HG03159 (cell line): ENCODE data around the gene ZCCHC17.
"Not testable (repeated sequence)": the region's sequence is repeated elsewhere in the genome, so short reads cannot be mapped to it uniquely, and the experiment has no call there.

ENCODE experiments used
- ATAC-seq: cut with Tn5 transposase; IDR thresholded peaks from one replicate; pipeline ENCODE4 v1.9.1; 2021; ENCODE audit warnings: mild to moderate bottlenecking, moderate library complexity; ENCODE audit not compliant: unreplicated experiment

The ZCCHC17 gene

DNA sequence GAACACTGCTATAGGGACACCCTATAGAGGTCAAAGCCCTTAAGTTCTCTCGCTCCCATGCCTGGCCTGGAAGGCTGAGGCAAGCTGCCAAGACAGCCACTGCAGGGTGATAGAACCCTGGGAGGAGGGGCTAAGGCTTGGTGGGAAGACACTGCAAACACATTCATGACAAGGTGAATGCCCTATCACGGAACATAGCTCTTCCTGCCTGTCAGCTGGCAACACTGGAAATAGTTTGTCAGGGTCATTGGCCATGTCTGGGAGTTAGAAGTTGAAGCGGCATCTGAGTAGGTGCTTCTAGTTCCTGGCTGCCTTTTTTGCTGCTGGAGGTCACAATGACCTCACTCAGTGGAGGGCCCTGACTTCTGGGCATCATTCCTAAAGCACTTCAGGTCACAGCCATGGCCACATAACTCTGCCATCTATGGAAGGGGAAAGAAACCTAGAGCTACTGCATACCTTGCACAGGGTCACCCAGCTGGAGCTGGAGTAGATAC is 71.8 kb downstream of the ZCCHC17 start:
- ATAC-seq = no peak

DNA sequence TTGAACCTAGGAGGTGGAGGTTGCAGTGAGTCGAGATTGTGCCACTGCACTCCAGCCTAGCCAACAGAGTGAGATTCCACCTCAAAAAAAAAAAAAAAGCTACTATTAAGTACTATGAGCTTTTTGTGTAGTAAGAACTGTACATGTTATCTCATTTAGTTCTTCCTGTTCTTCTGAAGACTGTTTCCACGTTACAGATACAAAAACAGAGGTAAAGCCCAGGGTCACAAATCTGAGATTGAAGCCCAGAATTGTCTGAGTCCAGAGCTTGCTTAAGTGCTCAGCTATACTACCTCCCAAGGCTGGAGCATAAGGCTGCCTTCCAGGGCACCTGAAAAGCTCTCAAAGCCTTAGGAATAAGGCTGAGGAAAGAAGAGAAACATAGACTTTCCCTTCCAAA is 73.2 kb downstream of the ZCCHC17 start:
- ATAC-seq = no peak

DNA sequence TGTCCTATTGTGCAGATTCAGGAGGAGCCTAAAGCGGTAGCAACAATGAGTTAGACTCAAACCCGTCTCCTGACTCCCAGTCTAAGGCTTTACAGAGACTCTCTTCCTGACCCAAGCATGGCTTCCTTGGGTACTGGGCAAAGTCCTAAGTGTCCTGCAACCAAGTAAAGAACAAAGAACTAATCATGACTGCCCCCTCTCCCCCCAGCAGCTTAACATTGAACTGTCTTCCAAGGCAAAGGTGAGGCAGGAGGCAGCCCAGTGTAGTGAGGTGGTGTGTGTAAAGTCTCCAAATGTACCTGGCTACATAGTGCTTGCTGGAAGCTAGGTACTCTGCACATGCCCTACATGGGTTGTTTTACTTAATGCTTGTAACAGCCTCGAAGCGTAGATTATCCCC is 73.7 kb downstream of the ZCCHC17 start:
- no peak for ATAC-seq

DNA sequence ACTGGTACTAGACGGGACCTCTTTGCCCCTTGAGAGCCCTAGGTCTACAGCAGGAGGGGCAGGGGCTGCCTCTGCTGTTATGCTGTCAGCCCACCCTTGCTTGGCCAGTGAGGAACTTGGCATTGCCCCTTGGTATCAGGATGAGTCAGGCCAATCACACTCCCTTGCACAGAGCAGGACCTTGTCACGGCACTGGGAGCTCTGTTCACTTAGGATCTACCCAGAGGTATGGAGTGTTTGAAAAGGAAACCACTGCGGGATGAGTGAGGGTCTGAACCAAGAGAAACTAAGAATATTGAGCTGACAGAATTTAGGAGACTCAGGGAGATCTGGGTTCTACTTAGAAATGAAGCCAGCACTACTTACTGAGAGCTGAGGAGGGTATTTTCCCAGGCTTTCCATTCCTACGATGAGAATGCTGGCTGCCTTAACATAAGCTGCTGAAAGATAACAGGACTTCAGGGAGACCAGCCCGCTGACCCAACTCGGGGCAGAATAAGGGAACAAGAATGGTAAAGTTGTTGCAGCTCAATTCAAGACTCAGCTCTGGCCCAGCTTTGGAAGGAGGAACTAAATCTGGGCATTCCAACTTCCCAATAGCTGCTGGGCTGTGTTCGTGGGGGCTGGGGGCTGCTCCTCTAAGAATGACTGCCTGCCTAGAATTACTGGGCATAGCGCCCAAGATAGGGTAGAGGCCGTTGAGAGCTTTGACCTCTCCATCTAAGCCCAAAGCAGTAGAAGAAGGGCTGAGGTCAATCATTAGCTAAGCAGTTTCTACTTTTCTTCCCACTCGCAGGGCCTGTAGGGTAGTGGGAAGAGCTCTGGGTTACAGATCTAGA is 74.5 kb downstream of the ZCCHC17 start:
- no peak for ATAC-seq

DNA sequence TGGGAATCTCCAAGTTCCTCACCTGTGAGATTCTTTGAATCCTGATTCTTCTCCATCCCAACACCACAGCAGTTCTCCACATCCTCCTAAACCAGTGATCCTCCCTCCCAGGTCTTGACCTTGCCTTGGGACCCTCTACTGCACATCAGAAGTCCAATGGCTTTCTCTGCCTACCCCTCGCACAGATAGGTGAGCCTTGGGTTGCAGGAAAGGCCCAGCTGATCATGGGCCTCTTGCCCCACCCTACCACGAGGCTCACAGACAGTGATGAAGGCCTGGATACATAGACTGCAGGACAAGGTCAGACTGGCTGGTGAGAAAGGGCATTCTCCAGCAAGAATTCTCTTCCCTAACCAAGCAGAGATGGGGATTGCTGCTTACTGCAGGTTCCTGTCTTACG is 75.2 kb downstream of the ZCCHC17 start:
- ATAC-seq = no peak

DNA sequence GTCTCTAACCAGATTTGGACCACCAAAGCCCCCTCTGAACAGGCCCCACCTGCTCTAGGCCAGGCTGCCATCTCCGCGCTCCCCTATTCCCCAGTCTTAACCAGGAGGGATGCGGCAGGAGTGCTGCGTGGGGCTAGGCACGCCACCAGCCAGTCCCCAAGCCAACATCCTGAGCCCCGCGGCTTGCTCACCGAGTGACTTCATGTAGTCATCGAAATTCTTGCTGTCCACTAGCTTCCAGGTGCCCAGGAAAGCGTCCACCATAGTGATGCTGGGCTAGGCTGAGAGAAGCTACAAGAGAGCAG is 75.9 kb downstream of the ZCCHC17 start:
- ATAC-seq = no peak

DNA sequence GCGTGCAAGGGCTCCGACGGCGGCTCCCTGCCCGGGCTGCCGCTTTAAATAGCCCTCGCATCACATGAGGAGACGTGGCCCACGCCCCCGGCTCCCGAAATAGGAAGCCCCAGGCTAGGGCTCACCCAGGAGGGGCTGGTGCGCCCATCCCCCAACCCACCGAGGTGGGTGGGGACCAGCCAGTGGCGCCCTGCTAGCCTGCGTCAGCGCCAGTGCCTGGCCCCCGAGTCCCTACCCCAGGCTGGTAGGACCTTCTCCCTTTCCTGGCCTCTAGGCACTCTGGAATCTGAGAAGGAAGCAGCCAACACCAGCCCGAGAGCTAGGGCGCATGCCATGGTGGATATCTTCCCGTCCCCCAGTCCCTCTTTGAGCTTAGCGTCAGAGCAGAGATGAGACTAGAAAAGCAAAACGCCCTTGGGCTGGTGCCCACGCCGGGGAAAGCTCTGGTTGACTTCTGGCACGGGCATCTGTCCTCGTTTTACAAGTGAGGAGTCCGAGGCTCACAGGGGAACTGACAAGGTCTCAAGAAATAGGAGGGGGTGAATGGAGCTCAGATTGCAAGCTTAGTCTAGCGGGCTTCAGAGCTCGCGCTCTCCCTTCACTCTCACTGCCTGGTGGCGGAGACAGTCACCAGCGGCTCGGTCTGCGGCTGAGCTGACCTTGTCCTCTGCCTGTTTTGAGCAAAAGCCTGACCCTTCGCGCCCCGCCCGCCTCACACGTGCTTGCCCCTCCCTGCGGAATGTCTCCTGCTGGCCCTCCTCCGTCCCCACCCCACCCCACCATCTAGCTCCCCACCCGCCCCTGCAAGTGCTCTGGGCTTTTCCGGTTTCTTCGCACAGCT is 76.4 kb downstream of the ZCCHC17 start, which contains the start of gene FABP3:
FABP3 (minus strand) TSS at position 21 of the 841 bp plus-strand sequence. CDS start 62 bp downstream, outside the sequence.
- no peak for ATAC-seq

DNA sequence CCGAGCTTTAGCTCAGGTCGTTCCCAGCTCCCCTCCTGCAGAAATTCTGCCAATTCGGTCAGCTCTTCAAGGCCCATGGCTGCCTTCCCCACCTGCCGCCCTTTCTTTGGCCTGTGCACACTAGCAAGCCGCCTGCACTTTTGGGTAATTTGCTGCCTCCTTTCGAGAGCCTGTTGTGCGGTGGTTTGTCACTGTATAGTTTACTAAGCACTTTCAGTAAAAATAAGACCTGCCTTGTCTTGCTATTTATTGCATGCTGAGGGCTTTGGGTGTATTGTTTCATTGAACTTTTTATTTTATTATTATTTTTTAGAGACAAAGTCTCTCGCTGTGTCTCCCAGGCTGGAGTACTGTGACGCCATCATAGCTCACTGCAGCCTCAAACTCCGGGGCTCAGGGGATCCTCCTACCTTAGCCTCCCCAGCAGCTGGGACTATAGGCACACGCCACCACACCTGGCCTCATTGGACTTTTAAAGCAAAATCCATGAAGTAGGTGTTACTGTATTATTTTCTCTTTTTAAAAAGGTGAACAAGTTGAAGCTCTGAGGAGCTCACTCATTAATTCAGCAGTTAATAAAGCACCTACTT is 77.2 kb downstream of the ZCCHC17 start:
- ATAC-seq = no peak

DNA sequence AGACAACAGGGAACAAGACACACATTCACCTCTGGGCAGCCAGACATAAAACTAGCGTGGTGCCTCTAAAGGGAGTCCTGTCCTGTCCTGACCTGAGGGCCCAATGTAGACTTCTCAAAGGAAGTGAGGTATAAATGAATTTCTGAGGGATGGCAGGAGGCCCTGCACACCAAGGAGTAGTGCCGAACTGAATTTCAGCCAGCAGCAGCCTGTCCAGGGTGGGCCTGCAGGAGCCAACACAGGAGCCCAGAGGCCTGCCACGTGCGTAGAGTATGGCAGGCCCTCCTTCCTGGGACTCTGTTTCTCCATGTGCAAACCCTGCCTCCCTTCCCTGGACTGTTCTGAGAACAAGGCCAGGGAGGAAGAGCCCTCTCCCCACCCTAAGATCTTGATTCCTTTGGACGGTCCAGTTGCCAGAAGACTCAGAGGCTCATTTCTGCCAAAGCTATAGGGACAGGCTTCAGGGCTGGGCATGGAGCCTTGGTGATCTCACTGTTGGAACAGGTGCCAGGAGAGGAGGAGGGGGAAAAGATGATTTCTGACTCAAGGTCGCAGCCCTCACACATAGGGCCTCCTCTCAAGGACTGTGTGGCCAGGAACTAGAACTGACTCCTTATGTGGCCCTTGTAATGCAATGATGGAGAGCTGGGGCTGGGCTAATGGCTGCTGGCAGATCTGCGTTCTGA is 77.8 kb downstream of the ZCCHC17 start:
- ATAC-seq = no peak

DNA sequence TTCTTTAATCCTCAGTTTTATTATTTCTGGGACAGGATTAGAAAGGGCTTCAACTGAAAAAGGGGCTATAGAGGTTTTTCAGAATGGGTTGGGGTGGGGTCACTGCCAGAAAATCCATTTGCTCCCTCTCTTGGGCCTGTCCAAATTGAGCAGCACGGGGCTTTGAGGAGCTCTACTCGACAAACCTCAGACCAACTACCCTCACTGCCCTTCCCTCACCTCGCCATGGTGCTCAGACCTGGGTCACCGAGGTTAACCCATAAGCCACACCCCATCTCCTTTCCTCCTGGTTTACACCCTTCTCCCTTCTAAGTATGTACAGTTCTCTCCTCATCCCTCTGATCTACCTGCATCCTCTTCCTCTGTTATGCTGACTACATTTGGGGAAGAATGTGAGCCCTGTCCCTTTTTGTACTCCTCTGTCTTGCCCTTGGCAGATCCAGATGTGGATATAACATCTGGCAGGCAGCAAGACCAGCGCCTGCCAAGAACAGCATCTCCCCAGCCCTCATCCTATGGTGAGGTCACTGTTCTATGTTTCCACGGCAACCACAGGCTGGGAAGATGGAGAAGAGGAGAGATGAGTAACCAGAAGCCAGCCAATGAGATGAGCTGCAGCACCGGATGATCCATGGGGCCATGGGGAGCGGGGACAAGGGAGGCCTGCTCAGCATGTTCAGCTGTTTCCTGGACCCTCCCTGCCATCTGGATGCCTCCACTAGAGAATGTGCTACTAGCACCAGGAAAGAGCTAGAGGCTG is 79.7 kb downstream of the ZCCHC17 start:
- no peak for ATAC-seq

DNA sequence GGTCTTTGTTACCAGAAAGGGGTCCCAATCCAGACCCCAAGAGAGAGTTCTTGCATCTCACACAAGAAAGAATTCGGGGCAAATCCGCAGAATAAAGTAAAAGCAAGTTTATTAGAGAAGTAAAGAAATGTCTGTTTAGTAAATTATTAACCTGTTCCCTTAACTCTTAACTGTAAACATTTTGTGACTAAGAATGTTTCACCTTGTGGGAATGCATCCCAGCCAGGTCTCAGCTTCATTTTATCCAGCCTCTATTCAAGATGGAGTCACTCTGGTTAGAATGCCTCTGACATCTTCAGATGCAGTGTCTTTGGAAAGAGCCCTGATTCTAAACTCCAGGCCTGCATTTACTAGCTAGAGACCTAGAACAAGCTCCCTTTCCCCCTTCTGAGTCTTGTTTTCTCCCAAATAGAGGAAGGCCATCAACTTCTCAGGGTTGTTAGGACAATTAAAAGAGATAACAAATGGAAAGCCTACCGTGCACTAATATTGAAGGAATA is 80.6 kb downstream of the ZCCHC17 start:
- ATAC-seq = no peak

DNA sequence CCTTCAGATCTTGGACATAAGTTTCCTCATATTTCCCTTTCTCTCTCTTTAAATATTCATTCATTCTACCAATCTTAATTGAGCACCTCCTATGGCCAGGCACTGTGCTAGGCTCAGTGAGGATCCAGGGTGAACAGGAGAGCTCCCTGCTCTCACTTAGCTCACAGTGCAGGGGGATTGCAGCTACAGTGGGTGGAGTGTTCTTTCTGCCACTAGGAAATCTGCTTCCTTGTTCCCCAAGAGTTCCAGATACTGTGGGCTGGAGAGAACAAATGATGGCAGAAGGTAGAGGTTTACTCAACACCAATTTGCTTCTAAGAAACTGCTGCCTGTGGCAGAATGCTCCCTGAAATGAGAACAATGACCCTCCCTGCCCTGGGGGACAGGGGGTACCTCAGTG is 81.2 kb downstream of the ZCCHC17 start:
- no peak for ATAC-seq

DNA sequence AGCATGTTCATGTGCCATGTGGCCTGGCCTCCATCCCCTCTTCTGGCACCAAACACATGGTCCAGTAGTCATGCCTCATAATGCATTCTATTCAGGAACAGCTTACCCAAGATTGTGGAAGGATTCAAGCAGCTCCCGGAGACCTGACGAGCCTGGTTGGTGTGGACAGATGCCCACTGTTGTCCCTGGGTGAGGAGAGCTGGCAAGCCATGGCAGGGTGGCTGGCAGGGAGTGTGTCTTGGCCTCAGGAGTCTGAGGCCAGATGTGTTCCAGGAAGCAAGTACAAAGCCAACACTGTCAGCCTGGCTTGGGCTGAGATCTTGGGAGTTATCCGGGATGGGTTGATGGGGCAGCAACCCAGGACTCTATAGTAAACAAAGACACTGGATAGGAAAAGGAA is 83.3 kb downstream of the ZCCHC17 start:
- no peak for ATAC-seq

DNA sequence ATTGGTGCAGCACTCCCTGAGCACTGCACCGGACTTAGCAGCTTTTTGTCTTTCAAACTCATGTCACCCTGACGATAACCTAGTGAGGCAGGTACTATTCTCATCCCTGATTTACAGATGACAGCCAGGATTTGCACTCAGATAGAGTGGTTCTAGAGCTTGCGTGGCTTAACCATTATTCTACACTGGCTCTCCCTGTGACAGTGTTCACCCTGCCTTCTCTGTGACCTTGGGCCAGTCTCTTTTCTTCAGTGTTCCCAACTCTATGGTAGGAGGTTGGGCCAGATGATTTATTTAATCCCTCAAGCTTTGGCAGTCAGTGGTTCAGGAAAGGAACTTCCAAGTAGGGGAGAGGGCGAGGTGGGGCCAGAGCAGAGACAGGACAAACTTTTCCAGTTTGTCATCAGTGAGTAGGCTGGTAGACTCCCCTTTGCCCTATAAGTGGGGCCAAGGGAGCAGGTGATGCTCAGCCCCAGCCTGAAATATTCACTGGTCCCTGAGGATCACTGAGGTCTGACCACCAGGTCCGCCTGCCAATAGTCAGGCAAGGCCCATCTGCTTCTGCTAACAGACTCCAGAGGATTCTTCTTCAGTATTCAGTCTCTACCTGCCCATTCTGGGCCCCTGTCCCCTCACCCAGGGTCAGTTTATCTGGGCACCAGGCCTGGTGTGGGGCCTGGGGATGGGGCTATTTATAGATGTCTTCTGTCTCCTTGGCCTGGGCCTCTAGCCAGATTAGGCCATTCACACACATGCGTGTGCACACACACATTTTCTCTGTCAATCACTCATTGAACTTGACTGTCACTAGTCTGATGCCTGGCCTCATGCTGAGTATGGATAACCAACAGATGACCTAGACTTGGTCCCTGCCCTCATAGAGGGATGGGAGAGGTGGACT is 84.8 kb downstream of the ZCCHC17 start:
- no peak for ATAC-seq

DNA sequence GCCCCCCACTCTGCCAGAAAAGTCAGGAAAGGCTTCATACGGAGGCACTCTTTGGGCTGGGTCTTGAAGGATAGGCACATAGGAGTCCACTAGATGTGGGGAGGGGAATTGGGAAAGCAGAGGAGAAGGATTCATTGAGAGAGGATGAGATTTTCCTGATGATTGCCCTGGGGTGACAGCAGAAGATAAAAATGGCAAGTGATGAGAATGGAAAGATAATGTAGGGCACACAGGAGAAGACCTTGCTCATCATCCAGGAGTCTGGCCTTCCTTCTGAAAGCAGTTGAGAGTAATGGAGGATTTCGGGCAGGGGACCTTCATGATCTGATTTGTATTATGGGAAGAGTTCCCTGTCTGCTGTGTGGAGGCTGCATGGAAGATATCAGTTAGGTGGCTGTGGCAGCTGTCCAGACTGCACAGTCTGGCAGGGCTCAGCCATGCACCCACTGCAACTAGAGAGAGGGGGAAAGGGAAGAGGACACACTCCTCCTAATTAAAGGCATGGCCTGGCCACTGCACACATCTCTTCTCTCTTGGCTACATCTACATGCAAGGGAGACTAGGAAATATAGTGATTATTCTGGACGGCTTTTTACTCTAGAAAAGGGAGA is 85.7 kb downstream of the ZCCHC17 start:
- ATAC-seq = no peak

DNA sequence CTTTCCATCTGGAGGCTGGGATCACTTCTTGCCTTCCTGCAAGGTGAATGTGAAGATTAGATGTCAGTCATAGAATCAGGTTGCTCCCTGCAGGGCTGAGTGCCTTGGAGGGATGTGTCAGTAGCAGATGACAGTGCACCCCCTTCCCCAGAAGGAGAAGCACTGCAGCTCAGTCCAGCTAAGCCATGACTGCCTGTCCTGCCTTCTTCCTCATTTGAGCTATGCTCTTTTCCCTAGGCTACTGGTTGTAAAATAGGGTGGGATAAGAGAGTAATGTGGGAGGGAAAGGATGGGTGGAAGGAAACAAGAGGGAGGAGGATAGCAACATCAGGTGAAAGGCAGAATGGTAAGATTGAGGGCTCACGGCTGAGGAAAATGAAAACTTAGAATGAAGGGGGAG is 87.1 kb downstream of the ZCCHC17 start:
- ATAC-seq = no peak

DNA sequence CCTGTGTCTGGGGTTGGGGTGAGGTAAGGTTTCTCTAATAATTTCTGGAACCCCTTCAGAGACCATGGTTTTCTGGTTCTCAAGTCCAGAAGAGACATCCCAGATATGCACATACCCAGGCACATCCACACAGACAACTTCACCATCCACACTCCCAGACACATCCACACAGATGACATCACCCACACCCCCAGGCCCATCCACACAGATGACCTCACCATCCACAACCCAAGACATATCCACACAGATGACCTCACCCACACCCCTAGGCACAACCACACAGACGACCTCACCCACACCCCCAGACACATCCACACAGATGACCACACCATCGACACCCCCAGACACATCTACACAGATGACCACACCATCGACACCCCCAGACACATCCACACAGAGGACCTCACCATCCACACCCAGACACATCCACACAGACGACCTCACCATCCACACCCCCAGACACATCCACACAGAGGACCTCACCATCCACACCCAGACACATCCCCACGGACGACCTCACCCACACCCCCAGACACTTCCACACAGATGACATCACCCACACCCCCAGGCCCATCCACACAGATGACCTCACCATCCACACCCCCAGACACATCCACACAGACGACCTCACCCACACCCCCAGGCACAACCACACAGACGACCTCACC is 89.9 kb downstream of the ZCCHC17 start:
- not testable (repeated sequence) for ATAC-seq

DNA sequence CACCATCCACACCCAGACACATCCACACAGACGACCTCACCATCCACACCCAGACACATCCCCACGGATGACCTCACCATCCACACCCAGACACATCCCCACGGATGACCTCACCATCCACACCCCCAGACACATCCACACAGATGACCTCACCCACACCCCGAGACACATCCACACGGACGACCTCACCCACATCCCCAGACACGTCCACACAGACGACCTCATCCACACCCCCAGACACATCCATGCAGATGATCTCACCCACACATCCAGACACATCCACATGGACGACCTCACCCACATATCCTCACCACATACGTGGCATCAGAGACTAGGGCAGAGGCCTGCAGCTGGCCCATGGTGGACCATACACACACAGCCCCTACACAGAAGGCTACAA is 90.8 kb downstream of the ZCCHC17 start:
- no peak for ATAC-seq
